ENCODE measurements around the gene STRN3.

The STRN3 gene

DNA sequence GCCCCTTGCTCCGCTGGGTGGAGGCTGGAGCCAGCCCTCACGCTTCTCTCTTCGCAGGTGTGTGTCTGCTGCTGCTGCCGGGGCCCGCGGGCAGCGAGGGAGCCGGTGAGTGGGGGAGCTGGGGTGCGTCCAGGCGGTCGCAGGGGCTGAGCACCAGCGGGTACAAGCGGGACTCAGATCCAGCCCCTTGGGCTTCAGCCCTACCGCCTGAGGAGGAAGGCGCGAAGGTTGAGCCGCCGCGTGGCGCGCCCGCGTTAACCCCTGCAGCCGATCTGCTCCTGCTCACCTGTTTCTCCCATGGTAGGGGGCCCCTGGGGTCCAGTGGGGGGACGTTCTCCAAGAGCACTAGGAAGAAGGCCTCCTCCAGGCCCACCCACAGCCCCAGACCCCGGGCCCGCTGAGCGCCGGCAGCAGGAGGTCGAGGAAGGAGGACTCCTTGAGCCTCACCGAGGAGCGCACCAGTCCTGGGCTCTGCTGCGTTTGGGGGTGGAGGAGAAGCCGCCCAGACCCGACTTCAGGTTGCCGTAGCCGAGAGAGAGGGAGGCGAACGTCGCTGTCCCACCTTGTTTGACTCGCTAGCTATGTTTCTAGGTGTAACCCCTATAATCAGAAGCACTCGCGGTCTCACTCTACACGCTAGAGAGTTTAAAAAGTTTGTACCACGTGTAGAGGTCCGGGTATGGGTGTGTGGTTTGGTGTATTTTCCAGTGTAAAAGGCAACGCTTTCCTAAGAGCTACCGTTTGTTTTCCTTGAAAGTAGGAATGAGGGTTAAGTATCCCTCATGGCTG is 151.0 kb downstream of the STRN3 start:
- DNase-seq (ENCODE audit: extremely low read depth in 1 of 2, low read depth in 1 of 2) = no peak

DNA sequence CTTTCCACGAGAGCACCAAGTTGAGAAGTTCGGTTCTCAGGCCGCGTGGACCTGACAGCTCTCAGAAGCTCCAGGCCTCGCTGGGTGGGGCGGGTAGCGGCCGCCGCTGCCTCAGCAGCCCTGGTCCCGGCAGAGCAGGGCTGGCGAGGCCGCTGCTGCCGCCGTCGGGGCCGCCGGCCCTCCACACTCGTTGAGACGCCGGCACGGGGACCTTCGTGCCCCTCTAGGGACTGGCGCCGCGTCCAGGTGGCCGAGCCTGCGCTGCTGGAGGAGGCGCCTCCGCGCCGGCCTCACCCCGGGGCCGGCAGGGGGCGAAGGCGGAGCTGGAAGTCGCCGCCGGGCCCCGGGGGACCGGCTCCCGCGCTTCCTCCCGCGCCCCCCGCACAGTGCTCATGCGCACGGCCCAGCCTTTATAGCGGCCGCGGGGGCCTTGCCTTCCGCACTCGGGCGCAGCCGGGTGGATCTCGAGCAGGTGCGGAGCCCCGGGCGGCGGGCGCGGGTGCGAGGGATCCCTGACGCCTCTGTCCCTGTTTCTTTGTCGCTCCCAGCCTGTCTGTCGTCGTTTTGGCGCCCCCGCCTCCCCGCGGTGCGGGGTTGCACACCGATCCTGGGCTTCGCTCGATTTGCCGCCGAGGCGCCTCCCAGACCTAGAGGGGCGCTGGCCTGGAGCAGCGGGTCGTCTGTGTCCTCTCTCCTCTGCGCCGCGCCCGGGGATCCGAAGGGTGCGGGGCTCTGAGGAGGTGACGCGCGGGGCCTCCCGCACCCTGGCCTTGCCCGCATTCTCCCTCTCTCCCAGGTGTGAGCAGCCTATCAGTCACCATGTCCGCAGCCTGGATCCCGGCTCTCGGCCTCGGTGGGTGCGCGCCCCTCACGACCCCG is 151.8 kb downstream of the STRN3 start, which contains the start of gene COCH:
Gene COCH (plus strand): TSS at position 440 of the 879 bp plus-strand sequence. CDS start 380 bp downstream, at position 820.
- DNase-seq (ENCODE audit: extremely low read depth in 1 of 2, low read depth in 1 of 2) = no peak

DNA sequence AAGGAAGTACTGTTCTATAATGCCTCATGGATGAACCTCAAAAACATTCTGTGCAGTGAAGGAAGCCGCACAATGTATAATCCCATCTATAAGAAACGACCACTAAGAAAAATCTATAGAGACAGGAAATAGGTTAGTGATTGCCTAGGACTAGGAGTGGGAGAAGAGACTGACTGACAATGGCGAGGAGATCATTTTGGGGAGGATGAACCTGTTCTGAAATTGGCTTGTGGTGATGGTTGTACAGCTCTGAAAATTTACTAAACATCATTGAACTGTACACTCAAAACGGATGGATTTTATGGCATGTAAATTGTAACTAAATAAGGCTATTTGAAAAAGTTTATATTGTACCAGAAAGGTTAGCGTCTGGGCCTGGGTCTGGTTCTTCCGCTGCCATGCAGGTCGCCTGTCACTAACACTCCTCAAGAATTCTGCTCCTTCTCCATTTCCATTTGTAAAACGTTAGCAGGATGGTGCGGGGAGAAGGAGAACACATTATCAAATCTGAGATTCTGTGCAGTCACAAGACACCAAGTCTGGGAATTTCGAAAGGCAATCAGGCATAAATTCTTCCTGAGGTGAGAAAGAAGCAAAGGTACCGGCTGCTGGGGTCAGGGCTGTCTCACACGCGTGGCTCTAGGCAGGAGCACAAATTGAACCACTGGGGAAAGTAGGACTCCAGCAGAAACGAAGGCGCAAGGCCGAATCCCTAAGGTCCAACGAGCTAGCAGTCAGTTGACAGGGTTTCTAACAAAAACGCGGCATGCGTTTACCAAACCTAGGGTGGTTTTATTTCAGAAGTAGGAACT is 152.7 kb downstream of the STRN3 start:
- DNase-seq (ENCODE audit: extremely low read depth in 1 of 2, low read depth in 1 of 2) = no peak

- DNase-seq (ENCODE audit: extremely low read depth in 1 of 2, low read depth in 1 of 2) = no peak
These were observed 153.6 kb downstream of the STRN3 start for GRCh38 chr14:30872602-30873001.

GRCh38 chr14:30869551-30870155 is 156.5 kb downstream of the STRN3 start:
- DNase-seq (ENCODE audit: extremely low read depth in 1 of 2, low read depth in 1 of 2) = no peak

DNA sequence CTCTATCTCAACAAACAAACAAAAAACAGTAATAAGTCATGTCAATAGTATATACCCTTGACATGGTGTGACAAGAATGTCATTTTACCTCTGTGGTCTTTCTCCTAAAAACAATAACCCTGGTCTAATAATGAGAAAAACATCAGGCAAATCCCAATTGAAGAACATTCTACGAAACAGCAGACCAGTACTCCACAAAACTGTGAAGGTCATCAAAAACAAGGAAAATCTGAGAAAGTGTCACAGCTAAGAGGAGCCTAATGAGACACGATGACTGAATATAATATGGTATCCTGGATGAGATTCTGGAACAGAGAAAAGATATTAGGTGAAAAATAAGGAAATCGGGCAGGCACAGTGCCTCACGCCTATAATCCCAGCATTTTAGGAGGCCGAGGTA is 157.4 kb downstream of the STRN3 start:
- no peak for DNase-seq (ENCODE audit: extremely low read depth in 1 of 2, low read depth in 1 of 2)

DNA sequence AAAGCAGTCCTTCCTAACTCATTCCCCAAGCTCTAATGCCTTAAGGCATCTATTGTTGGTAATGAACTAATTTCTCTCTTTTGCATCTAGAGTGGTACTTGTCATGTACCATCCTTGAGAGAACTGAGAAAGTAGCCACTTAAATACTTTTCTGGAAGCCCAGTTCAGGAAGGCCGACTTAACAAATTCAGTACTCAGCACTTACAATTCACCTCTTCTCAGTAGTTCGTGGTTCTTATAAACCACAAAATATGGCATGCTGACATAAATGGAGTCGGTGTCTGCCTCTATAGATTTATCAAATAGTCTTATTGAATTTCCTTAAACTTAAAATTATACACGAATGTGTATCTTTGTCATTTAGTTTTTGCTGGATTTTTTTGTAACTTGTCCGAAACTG is 161.2 kb downstream of the STRN3 start:
- DNase-seq (ENCODE audit: extremely low read depth in 1 of 2, low read depth in 1 of 2) = no peak

DNA sequence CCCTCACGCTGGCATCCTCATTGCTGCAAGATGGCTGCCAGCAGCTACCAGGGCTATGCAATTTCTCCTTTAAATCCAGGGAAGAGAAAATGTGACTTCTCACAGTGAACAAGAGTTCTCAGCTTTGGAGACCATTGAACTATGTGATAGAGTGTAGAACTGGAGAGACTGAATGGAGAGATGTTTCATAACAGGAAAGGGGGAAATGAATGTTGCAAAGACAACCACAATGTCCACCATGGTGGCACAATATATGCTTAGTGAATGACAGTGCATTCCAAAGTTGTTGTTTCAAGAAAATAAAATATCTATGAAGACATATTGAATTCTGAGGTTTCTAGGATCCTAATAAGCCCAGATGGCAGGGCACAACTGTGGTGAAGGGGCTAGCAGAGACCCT is 165.0 kb downstream of the STRN3 start:
- no peak for DNase-seq (ENCODE audit: extremely low read depth in 1 of 2, low read depth in 1 of 2)

GRCh38 chr14:30855345-30856037 is 170.7 kb downstream of the STRN3 start:
- DNase-seq (ENCODE audit: extremely low read depth in 1 of 2, low read depth in 1 of 2) = no peak

GRCh38 chr14:30854492-30854891 is 171.7 kb downstream of the STRN3 start:
- DNase-seq (ENCODE audit: extremely low read depth in 1 of 2, low read depth in 1 of 2) = no peak

GRCh38 chr14:30853946-30854345 is 172.2 kb downstream of the STRN3 start:
- no peak for DNase-seq (ENCODE audit: extremely low read depth in 1 of 2, low read depth in 1 of 2)

- no peak for DNase-seq (ENCODE audit: extremely low read depth in 1 of 2, low read depth in 1 of 2)
These were observed 176.2 kb downstream of the STRN3 start for GRCh38 chr14:30849983-30850382.

DNA sequence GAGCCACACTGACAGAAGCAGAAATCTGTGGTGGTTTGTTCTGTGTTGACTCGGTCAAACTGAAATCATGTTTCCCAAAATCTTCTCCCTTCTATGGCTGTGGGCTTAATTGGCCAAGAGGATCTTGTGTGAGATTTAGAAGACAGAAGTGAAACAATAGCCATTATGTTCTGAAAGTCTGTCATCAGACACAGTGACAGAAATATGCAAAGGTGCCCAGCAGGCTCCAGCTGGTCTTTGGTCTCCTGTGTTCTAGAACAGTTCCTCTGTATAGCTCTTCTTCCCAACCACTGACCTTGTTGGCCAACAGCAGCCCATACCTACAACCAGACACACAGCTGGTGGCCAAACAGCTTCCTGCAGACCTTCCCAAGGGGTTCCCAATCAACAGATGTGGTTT is 176.8 kb downstream of the STRN3 start:
- no peak for DNase-seq (ENCODE audit: extremely low read depth in 1 of 2, low read depth in 1 of 2)

DNA sequence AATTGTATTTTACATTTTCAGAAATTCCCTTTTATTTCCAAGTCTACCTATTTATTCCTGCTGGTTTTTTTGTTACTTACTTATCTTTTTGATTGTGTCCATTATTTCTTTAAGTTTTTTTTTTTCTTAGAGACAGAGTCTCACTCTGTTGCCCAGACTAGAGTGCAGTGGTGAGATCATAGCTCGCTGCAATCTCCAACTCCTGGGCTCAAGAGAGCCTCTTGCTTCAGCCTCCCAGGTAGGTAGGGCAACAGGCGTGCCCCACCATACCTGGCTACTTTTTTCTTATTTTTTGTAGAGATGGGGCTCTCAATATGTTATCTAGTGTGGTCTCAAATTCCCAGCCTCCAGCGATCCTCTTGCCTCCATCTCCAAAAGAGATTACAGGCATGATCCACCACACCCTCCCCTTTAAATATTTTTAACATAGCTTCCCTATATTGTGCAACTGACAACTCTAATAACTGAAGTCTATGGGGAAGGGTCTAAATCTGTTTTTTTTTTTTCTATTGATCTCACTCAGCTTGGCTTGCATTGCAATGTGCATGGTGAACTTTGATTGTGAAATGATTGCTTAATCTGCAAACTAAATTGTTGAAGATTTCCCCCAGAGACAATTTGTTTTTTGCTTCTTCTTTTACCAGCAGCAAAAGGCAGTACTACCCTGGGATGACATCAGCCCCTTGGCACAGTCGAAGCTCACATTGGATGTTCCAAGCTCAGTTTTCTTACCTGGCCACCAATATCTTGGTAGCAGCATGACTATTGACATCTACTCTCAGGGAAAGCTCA is 177.5 kb downstream of the STRN3 start:
- DNase-seq (ENCODE audit: extremely low read depth in 1 of 2, low read depth in 1 of 2) = no peak

Measured in stimulated activated CD8-positive, alpha-beta memory T cell treated with anti-CD3 and anti-CD28 coated beads, Interleukin-7, amount 100 ng/mL, for 48 hours (primary cell).